ENCODE measurements around the gene BMERB1. TPM values are rescaled to one million over a fixed set of nuclear protein-coding genes. Genes with fewer than 3 reads are reported as not detected.

Gene BMERB1
- polyA plus RNA-seq, 1 donor, result 41.2 TPM

GRCh38 chr16:15611610-15612009 lies 177.2 kb downstream of the BMERB1 start:
- DNase-seq, result no peak

GRCh38 chr16:15613676-15614075 lies 179.3 kb downstream of the BMERB1 start:
- DNase-seq, result no peak

DNA sequence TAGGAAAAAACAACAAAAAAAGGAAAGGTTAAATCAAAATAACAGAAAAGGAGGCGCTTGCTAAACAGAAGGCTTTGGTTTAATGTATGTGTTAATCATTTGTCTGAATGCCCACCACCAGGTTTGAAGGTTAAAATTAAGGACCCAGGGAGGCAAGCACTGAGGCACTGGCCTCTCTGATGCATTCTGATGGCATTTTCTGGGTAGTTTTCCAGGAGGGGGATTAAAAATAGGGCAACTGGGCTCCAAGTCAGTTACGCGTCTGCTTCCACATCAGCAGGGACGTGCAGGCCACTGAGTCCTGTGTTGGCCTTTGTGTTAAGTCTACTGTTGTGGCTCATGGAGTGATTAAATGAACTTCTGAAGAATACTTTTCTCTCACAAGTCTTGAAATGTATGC lies 181.6 kb downstream of the BMERB1 start:
- DNase-seq, result no peak

GRCh38 chr16:15616475-15617165 lies 182.2 kb downstream of the BMERB1 start:
- no peak for DNase-seq

DNA sequence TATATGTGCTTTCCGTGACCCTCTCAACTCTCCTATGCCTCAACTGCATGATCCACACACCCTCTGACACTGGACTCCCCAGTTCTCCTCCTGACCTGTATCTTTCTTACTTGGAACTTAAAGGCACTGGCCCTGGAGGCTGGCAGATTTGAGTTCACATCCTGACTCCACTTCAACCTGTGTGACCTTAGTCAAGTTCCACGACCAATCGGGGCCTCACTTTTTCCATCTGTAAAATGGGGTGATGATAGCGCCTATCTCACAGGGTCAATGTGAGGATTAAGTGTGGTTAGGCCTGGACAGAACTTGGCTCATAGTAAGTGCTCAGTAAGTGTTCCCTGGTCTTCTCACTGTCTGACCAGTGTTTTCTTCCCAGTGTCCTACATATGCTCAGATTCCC lies 183.5 kb downstream of the BMERB1 start:
- no peak for DNase-seq

- no peak for DNase-seq
Observed at GRCh38 chr16:15618392-15618791, 184.0 kb downstream of the BMERB1 start.

DNA sequence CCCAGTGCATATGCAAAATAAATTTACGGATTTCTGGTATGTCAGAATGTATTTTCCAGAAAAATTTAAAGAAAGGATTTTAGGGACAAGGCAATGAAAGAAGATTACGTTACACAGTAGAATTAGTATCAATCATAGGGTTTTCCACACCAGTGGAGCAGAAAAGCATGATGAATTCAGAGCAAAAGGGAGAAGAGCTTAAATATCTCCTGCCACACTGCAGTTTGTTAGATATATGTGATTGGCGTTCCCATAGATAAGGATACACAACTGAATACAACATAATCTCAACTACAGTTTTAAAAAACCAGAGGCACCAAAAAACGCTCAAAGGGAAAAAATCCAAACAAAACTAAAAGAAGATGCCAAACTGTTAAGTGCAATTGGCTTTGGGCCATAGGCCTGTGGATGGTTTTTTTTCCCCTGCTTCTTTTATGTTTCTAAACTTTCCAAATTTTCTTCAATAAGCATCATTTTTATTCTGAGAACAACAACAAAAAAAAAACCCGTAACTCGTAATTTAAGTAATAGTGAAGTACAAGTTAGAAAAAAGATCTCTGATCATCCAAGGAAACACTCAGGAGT lies 186.3 kb downstream of the BMERB1 start:
- DNase-seq, result no peak

DNA sequence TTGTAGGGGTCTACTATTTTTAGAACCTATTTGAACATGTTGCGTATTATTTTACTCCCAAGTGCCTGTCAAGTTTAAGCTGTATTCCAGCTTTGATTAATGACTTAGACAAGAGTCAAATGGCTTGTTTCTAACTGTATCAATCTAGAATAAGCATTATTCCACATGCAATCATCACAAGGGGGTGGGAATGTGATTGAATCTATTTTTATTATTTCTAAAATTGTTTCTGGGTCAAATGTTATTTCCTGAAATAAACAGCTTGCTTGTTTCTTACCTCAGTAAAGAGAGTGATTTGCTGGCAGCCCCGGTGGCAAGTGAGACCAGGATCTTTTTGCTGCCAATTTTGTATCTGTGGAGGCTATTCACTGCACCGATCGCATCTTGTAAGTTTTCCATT lies 187.1 kb downstream of the BMERB1 start:
- no peak for DNase-seq

- DNase-seq, result no peak
Observed at GRCh38 chr16:15621889-15622288, 187.5 kb downstream of the BMERB1 start.

GRCh38 chr16:15631730-15632409 lies 197.5 kb downstream of the BMERB1 start:
- no peak for DNase-seq

DNA sequence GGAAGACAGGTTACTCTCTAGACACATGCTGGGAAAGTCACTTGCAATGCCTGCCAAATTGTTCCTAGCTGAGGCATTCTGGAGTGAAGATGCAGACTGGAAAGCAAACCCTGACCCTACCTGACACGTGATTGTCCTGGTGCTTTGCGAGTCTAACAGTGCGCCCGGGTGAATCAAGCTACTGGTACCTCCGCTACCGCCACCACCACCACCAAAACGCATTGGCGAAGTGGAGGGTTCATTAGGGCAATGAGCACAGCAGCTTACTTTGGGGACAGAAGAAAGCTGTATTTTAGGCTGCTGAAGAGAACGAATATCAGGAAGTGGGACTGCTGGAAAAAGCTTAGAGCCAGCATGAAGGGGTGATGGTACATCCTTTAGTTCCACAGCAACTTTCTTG lies 201.5 kb downstream of the BMERB1 start:
- no peak for DNase-seq

GRCh38 chr16:15636392-15636873 lies 202.0 kb downstream of the BMERB1 start:
- DNase-seq, result no peak

Other genes starting within 250 kb of the BMERB1 start
- gene NPIPA5, start 56.3 kb upstream of the BMERB1 start, polyA plus RNA-seq (ENCODE audit: insufficient read length), result 49.4 TPM
- 14.4 TPM for gene MPV17L, start 38.8 kb upstream of the BMERB1 start, polyA plus RNA-seq (ENCODE audit: insufficient read length)
- gene MARF1, start 208.6 kb downstream of the BMERB1 start, polyA plus RNA-seq (ENCODE audit: insufficient read length), result 70.2 TPM
- gene NDE1, start 215.7 kb downstream of the BMERB1 start, polyA plus RNA-seq (ENCODE audit: insufficient read length), result 50.5 TPM

Data from left kidney (tissue), 2 donors.